H1 (cell line): ENCODE results near the gene BTG3. TPM values are rescaled to one million over a fixed set of nuclear protein-coding genes. Genes with fewer than 3 reads are reported as not detected.

Experiments
- CTCF ChIA-PET: fragments of 300-600 bp; sonication (Branson Sonifier 250); formaldehyde crosslinking; loops from one replicate; lab custom pipeline; 2021; ENCODE audit not compliant: partially characterized antibody; lab: Charles Lee
- POLR2A ChIA-PET: fragments of 300-600 bp; sonication (Branson Sonifier 250); formaldehyde crosslinking; loops from one replicate; lab custom pipeline; 2021; ENCODE audit warnings: inconsistent platforms; ENCODE audit not compliant: partially characterized antibody; lab: Charles Lee
- DNase-seq, 2 experiments: peaks; one replicate each; pipeline versions ENCODE4 v3.0.0 to v3.0.0-alpha.2; 2010 to 2022; ENCODE audit warnings: low spot score in 2 of 2, low read depth in 1 of 2, mixed read lengths in 1 of 2
- FAIRE-seq: peaks from 2 replicates; lab custom pipeline; 2011; peaks lifted over from hg19 to GRCh38; lab: Jason Lieb, UNC
- H2AFZ ChIP-seq: 2 replicates; pipeline ENCODE4 v1.8.1; 2012; ENCODE audit warnings: low read length, inconsistent platforms
- H2AK5ac ChIP-seq: 2 replicates; pipeline ENCODE4 v1.6.1; 2013; ENCODE audit warnings: low read depth, low read length
- H2BK120ac ChIP-seq: replicated peaks from 2 replicates; pipeline ENCODE3; 2013; ENCODE audit warnings: low read depth, low read length, inconsistent platforms
- H2BK12ac ChIP-seq: 2 replicates; pipeline ENCODE4 v1.6.1; 2013; ENCODE audit warnings: low read depth, low read length
- H2BK15ac ChIP-seq: 2 replicates; pipeline ENCODE4 v1.6.1; 2013; ENCODE audit warnings: low read length
- H2BK20ac ChIP-seq: 2 replicates; pipeline ENCODE4 v1.6.1; 2013; ENCODE audit warnings: low read length
- H2BK5ac ChIP-seq: 2 replicates; pipeline ENCODE4 v1.6.1; 2013; ENCODE audit warnings: low read depth, low read length
- H3K14ac ChIP-seq: 2 replicates; pipeline ENCODE4 v1.6.1; 2013; ENCODE audit warnings: inconsistent platforms; ENCODE audit not compliant: insufficient read length
- H3K18ac ChIP-seq: 2 replicates; pipeline ENCODE4 v1.6.1; 2013; ENCODE audit warnings: low read length; ENCODE audit errors: extremely low read depth
- H3K23ac ChIP-seq: 2 replicates; pipeline ENCODE4 v1.6.1; 2013; ENCODE audit warnings: inconsistent platforms; ENCODE audit not compliant: insufficient read length
- H3K23me2 ChIP-seq: 2 replicates; pipeline ENCODE4 v1.6.1; 2013; ENCODE audit warnings: low read depth, low read length
- H3K27ac ChIP-seq: 2 replicates; pipeline ENCODE4 v1.6.1; 2011; ENCODE audit warnings: low read depth, low read length, inconsistent platforms
- H3K27me3 ChIP-seq, 4 experiments: replicated peaks in 1 of 4; 1 replicate in 1 of 4; 2 replicates in 3 of 4; pipeline versions ENCODE4 v1.6.1 to v1.8.1; 2011 to 2013; ENCODE audit warnings: low read length in 3 of 4, mild to moderate bottlenecking in 3 of 4, inconsistent platforms in 2 of 4, mixed read lengths in 2 of 4, moderate library complexity in 1 of 4; ENCODE audit not compliant: control insufficient read depth in 3 of 4, insufficient read depth in 3 of 4; ENCODE audit errors: extremely low read depth in 1 of 4
- H3K36me3 ChIP-seq, 4 experiments: 2 replicates each; pipeline versions ENCODE4 v1.6.1 to v1.8.1; 2011 to 2013; ENCODE audit warnings: mild to moderate bottlenecking in 4 of 4, low read length in 3 of 4, moderate library complexity in 2 of 4, control low read depth in 1 of 4, inconsistent platforms in 1 of 4; ENCODE audit not compliant: insufficient read depth in 4 of 4, control insufficient read depth in 2 of 4
- H3K4ac ChIP-seq: replicated peaks from 2 replicates; pipeline ENCODE3; 2013; ENCODE audit warnings: low read length, low read depth, mixed read lengths, inconsistent platforms; ENCODE audit not compliant: insufficient read length
- H3K4me1 ChIP-seq, 4 experiments: replicated peaks in 1 of 4; 1 replicate in 1 of 4; 2 replicates in 3 of 4; pipeline versions ENCODE4 v1.6.1 to v1.8.1; 2011 to 2013; ENCODE audit warnings: low read length in 3 of 4, inconsistent platforms in 2 of 4, mixed read lengths in 1 of 4; ENCODE audit not compliant: insufficient read depth in 4 of 4, control insufficient read depth in 3 of 4
- H3K4me2 ChIP-seq, 2 experiments: 2 replicates each; pipeline versions ENCODE4 v1.6.1 to v1.8.1; 2011 to 2013; ENCODE audit warnings: low read depth in 2 of 2, low read length in 2 of 2, control low read depth in 1 of 2, inconsistent platforms in 1 of 2, mild to moderate bottlenecking in 1 of 2; ENCODE audit not compliant: insufficient read depth in 1 of 2
- H3K4me3 ChIP-seq, 4 experiments: fragments of 200-600, 300-600 bp in 1 of 4; sonication (generic), shearing (Covaris generic), sonication (Bioruptor Twin) in 1 of 4; 2 replicates each; pipeline versions ENCODE4 v1.5.1 to v1.8.1; 2011 to 2016; ENCODE audit warnings: low read length in 4 of 4, low read depth in 3 of 4, control low read depth in 2 of 4, inconsistent platforms in 2 of 4, mild to moderate bottlenecking in 2 of 4, mixed read lengths in 1 of 4, moderate library complexity in 1 of 4; ENCODE audit not compliant: insufficient read depth in 2 of 4; ENCODE audit errors: extremely low read depth in 1 of 4
- H3K56ac ChIP-seq: replicated peaks from 2 replicates; pipeline ENCODE3; 2013; ENCODE audit warnings: low read depth, mild to moderate bottlenecking, mixed read lengths, low read length, inconsistent platforms; ENCODE audit not compliant: insufficient read length
- H3K79me1 ChIP-seq: 2 replicates; pipeline ENCODE4 v1.6.1; 2013; ENCODE audit warnings: low read depth, low read length, control low read depth
- H3K79me2 ChIP-seq, 2 experiments: 2 replicates each; pipeline versions ENCODE4 v1.6.1 to v1.8.1; 2012 to 2013; ENCODE audit warnings: low read length in 2 of 2, mild to moderate bottlenecking in 2 of 2, inconsistent platforms in 1 of 2; ENCODE audit not compliant: insufficient read depth in 2 of 2, control insufficient read depth in 1 of 2
- H3K9ac ChIP-seq, 4 experiments: replicated peaks in 1 of 4; 1 replicate in 1 of 4; 2 replicates in 3 of 4; pipeline versions ENCODE4 v1.6.1 to v1.8.1; 2011 to 2013; ENCODE audit warnings: low read depth in 3 of 4, low read length in 3 of 4, control low read depth in 2 of 4, mild to moderate bottlenecking in 2 of 4, moderate library complexity in 2 of 4, inconsistent platforms in 1 of 4; ENCODE audit errors: extremely low read depth in 1 of 4
- H3K9me3 ChIP-seq, 2 experiments: 2 replicates each; pipeline versions ENCODE4 v1.6.1 to v1.8.1; 2012 to 2013; ENCODE audit warnings: mild to moderate bottlenecking in 2 of 2, moderate library complexity in 2 of 2, control low read depth in 1 of 2, inconsistent platforms in 1 of 2, low read depth in 1 of 2, low read length in 1 of 2, mixed read lengths in 1 of 2; ENCODE audit not compliant: insufficient read depth in 2 of 2
- H4K20me1 ChIP-seq, 2 experiments: replicated peaks in 1 of 2; 2 replicates each; pipeline versions ENCODE3 to v1.8.1; 2011 to 2013; ENCODE audit warnings: inconsistent platforms in 2 of 2, low read length in 2 of 2, mild to moderate bottlenecking in 1 of 2; ENCODE audit not compliant: insufficient read depth in 2 of 2, control insufficient read depth in 1 of 2
- H4K5ac ChIP-seq: 2 replicates; pipeline ENCODE4 v1.6.1; 2013; ENCODE audit warnings: low read length, low read depth, mixed read lengths, inconsistent platforms; ENCODE audit not compliant: insufficient read length
- H4K8ac ChIP-seq: 2 replicates; pipeline ENCODE4 v1.8.0; 2013; ENCODE audit warnings: mild to moderate bottlenecking, moderate library complexity, low read length, inconsistent platforms; ENCODE audit not compliant: insufficient read depth; ENCODE audit errors: extremely low read depth
- H4K91ac ChIP-seq: replicated peaks from 2 replicates; pipeline ENCODE3; 2013; ENCODE audit warnings: low read length, mixed read lengths, inconsistent platforms; ENCODE audit not compliant: insufficient read length
- CHD1 ChIP-seq: IDR thresholded peaks from 2 replicates; pipeline ENCODE4 v1.6.1; 2012; ENCODE audit warnings: low read depth, low read length, improper control_type of control experiment
- NANOG ChIP-seq: IDR thresholded peaks from 2 replicates; pipeline ENCODE4 v1.6.1; 2011; ENCODE audit warnings: low read length, low read depth, mild to moderate bottlenecking, inconsistent platforms; ENCODE audit not compliant: insufficient read depth, poor library complexity, severe bottlenecking
- POLR2A ChIP-seq, 2 experiments: IDR thresholded peaks; 1 replicate in 1 of 2; 2 replicates in 1 of 2; pipeline ENCODE4 v1.6.1; 2011; ENCODE audit warnings: low read depth in 2 of 2, low read length in 2 of 2, mild to moderate bottlenecking in 2 of 2; ENCODE audit errors: control extremely low read depth in 1 of 2
- POLR2AphosphoS5 ChIP-seq: IDR thresholded peaks from 2 replicates; pipeline ENCODE4 v1.6.1; 2011; ENCODE audit warnings: low read depth, low read length
- RXRA ChIP-seq: IDR thresholded peaks from 2 replicates; pipeline ENCODE4 v1.6.1; 2011; ENCODE audit warnings: low read depth, mild to moderate bottlenecking, low read length, moderate library complexity; ENCODE audit not compliant: insufficient read depth
- SAP30 ChIP-seq: fragments of 300-600 bp; sonication (generic); IDR thresholded peaks from 2 replicates; pipeline ENCODE4 v1.7.1; 2012; ENCODE audit warnings: low read length, moderate library complexity, mild to moderate bottlenecking, inconsistent platforms; ENCODE audit not compliant: insufficient read depth, insufficient replicate concordance
- SP1 ChIP-seq: IDR thresholded peaks from 2 replicates; pipeline ENCODE4 v1.6.1; 2011; ENCODE audit warnings: low read depth, low read length
- SP4 ChIP-seq: IDR thresholded peaks from 2 replicates; pipeline ENCODE4 v1.6.1; 2012; ENCODE audit warnings: low read length, inconsistent platforms
- TAF1 ChIP-seq: IDR thresholded peaks from 2 replicates; pipeline ENCODE4 v1.6.1; 2011; ENCODE audit warnings: mild to moderate bottlenecking, low read depth, low read length
- TCF12 ChIP-seq: IDR thresholded peaks from 2 replicates; pipeline ENCODE4 v1.6.1; 2011; ENCODE audit warnings: low read depth, mild to moderate bottlenecking, low read length
- YY1 ChIP-seq: IDR thresholded peaks from 2 replicates; pipeline ENCODE4 v1.6.1; 2011; ENCODE audit warnings: low read depth, mild to moderate bottlenecking, low read length
- ZNF274 ChIP-seq: IDR thresholded peaks from 2 replicates; pipeline ENCODE4 v1.7.0; 2012; ENCODE audit warnings: low read length, borderline replicate concordance; ENCODE audit errors: extremely low read depth
- WGBS, 2 experiments: shearing (Covaris generic) in 1 of 2; methylation state at CpG; one replicate each; pipeline versions ENCODE4 v1.1.6 to v1.1.7; 2013 to 2015; ENCODE audit warnings: low lambda C conversion rate in 2 of 2, mixed read lengths in 2 of 2, inconsistent platforms in 1 of 2, low coverage in 1 of 2, missing lambda C conversion rate in 1 of 2; ENCODE audit not compliant: insufficient replicate concordance in 2 of 2, insufficient coverage in 1 of 2, insufficient read length in 1 of 2; ENCODE audit errors: extremely low coverage in 1 of 2, missing lambda C conversion rate in 1 of 2; 5-methylcytosine and 5-hydroxymethylcytosine counted together
- polyA plus RNA-seq, 7 experiments: library from polyadenylated mRNA; depleted of rRNA in 3 of 7; stranded (reverse) in 5 of 7; unstranded in 2 of 7; fragments of >200 nt in 5 of 7; fragments of 200-250 nt in 2 of 7; gene quantifications; 1 replicate in 5 of 7; 2 replicates in 1 of 7; 4 replicates in 1 of 7; pipeline versions ENCODE4 v1.2.1 to v1.2.3, GENCODE V29; 2011 to 2013; ENCODE audit warnings: missing spikeins in 2 of 7, mixed read lengths in 2 of 7
- total RNA-seq: library from RNA; stranded (reverse); fragmentation: NEBNext Ultra II Directional; extraction: Animal tissue kit (Norgen Biotek cat#: 25700); gene quantifications from 2 replicates; pipeline ENCODE4 v1.2.1, GENCODE V29; 2021
- TF ChIP-seq, protein P1 (sequence below): IDR thresholded peaks from 2 replicates; pipeline ENCODE4 v1.6.1; 2012; ENCODE audit warnings: inconsistent platforms
- TF ChIP-seq, protein P2 (sequence below): IDR thresholded peaks from 2 replicates; pipeline ENCODE4 v1.6.1; 2011; ENCODE audit warnings: low read length, improper control_type of control experiment

The BTG3 gene
- total and polyA plus RNA-seq, 2 of the 8 experiments (the other 6 are each of a cell fraction or from before 2014, with no cell fraction given) = 13.6 to 25.9 TPM

DNA sequence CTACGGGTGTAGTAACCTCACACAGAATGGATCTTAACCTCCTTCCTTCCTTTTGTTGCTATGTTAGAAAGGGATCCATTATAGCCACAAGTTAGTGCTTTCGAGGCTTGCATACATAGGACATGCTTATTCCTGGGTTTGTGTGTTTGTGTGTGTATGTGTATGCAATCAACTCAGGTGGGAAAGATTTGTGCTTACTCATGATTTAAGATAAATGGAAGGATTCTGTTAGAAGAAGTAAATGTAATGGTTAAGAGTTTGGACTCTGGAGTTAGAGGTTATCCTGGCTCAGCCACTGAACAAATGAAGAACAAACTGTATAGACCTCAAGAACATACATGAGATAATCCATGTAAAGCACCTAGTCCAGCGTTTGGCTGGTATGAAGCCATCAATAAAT is 28.8 kb downstream of the BTG3 start:
- FAIRE-seq = no peak
- Histone ChIP-seq H3K9me3 (no peaks in the 10 kb centered on the region), H3K23ac (no peak overlapping the region), H3K14ac (no peak overlapping the region), H4K5ac (no peak overlapping the region), H3K79me2 (no peaks in the 10 kb centered on the region), H3K9ac (no peak overlapping the region), H2AK5ac (no peak overlapping the region), H3K23me2 (no peaks in the 10 kb centered on the region), H2BK15ac (no peak overlapping the region), H3K4me1 (no peaks in the 10 kb centered on the region), H2BK12ac (no peak overlapping the region), H2AFZ (no peak overlapping the region), H3K27me3 (no peaks in the 10 kb centered on the region), H4K20me1 (no peaks in the 10 kb centered on the region), H3K4me3 (no peak overlapping the region), H3K27ac (no peak overlapping the region), H2BK120ac (no peak overlapping the region), H4K91ac (no peak overlapping the region), H3K18ac (no peak overlapping the region), H4K8ac (no peak overlapping the region), H3K36me3 (no peaks in the 10 kb centered on the region), H2BK5ac (no peak overlapping the region), H2BK20ac (no peak overlapping the region), H3K4me2 (no peak overlapping the region), H3K4ac (no peak overlapping the region), H3K79me1 (no peaks in the 10 kb centered on the region), H3K56ac (no peak overlapping the region)
- no peak for DNase-seq
- POLR2A ChIA-PET = no interaction called here
- 84% methylated on average over 3 of the region's 3 CpGs; no CpG with 5 or more reads in 1 of the 2 experiments for WGBS, 2 experiments
- CTCF ChIA-PET = interaction anchor here (3.0 kb wide), 1 partner anchor 196 kb away, joined by 30 read pairs; no protein-coding TSS in a partner anchor
- TF ChIP-seq POLR2A (IDR thresholded peaks at IDR 0.05; ENCODE audit: control extremely low read depth in 1 of 2, low read depth in 2 of 2, low read length in 2 of 2) (no peak), TAF1 (no peak), TCF12 (no peak), YY1 (no peak), SAP30 (no peak), CHD1 (no peak), ZNF274 (no peak), NANOG (no peak), RXRA (no peak), POLR2AphosphoS5 (no peak), SP4 (no peak), SP1 (no peak)
- TF ChIP-seq, protein P1, sequence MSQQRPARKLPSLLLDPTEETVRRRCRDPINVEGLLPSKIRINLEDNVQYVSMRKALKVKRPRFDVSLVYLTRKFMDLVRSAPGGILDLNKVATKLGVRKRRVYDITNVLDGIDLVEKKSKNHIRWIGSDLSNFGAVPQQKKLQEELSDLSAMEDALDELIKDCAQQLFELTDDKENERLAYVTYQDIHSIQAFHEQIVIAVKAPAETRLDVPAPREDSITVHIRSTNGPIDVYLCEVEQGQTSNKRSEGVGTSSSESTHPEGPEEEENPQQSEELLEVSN = no peak
- TF ChIP-seq, protein P2, sequence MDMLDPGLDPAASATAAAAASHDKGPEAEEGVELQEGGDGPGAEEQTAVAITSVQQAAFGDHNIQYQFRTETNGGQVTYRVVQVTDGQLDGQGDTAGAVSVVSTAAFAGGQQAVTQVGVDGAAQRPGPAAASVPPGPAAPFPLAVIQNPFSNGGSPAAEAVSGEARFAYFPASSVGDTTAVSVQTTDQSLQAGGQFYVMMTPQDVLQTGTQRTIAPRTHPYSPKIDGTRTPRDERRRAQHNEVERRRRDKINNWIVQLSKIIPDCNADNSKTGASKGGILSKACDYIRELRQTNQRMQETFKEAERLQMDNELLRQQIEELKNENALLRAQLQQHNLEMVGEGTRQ = no peak
